ENCODE data around the gene WDR19.

Gene WDR19

DNA sequence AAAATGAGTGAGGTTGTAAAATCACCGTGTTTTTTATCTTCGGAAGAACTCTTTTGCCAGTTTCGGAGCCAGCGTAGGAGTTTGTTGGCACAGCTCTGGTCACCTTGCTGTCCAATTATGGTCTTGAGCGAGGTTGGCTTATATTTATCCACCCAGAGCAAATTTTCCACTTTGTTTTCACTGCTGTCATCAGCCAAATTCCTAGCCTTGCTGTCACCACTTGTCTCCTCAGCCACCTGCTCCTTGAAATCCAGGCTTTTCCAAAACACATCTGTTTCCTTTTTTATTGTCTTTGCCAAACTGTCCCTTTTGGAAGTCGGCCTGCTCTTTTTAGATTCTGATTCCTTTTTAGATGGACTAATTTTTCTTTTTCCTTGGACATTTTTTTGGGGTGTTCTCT, 126.3 kb downstream of the WDR19 start:
- no peak for DNase-seq (ENCODE audit: low read depth)
- no peak overlapping the region for H3K4me3 ChIP-seq (ENCODE audit: low read length)
- TF ChIP-seq CTCF (conservative IDR thresholded peaks at IDR 0.05; ENCODE audit: low read depth, low read length), result no peak

DNA sequence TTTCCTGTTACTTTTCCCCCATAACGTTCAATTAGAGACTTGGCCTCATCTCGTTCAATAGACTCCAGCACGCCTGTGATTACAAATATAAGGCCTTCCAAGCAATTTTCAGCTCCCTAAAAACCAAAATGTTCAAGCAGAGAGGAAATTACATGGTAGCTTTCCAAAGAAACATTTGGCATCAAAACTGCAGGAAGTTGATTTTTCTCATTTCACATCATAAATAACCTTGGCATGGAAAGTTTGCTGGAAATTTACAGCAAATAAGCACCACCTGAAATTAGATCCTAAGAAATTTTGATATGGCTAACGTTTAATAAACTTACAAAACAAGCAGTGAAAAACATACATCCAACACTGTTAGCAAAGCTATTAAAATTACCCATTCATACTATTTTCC, 130.5 kb downstream of the WDR19 start:
- TF ChIP-seq CTCF (conservative IDR thresholded peaks at IDR 0.05; ENCODE audit: low read depth, low read length), result no peak
- DNase-seq (ENCODE audit: low read depth), result no peak
- no peak overlapping the region for H3K4me3 ChIP-seq (ENCODE audit: low read length)

GRCh38 chr4:39319676-39320075, 137.3 kb downstream of the WDR19 start:
- peak; percentile 64 for DNase-seq (ENCODE audit: low read depth)
- H3K4me3 ChIP-seq (ENCODE audit: low read length), result no peak overlapping the region
- no peak for TF ChIP-seq CTCF (conservative IDR thresholded peaks at IDR 0.05; ENCODE audit: low read depth, low read length)

DNA sequence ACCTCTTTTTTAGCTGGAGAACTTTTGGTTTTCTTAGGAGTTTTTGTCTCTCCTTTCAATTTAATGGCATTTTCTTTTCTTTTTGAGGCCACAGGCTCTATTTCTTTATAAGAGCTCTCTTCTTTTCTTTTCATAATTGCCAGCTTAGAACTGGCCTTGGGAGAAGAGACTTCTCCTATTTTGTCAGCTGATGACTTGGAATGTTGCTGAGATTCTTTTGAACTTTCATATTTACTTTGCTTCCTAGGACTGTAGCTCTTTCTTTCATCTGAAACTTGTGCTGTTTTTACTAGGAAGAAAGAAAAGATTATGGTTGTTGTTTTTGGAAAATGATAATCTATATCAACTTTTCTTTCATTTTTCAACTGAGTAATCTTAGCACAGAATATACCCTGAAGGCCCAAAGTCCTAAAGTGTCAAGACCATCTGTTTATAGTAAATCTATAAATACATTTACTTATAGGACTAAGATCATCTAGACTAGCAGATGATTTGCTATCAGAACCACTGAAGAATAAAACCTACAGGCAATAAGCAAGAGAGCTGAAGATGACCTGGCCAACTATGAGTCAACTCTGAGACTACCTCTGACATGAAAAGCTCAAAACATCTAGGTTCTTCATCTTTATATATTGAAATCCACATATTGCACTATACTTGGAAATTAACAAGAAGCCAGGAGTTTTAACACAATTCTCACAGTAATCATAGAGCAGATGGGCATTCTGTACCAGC, 138.2 kb downstream of the WDR19 start:
- no peak for DNase-seq (ENCODE audit: low read depth)
- no peak for TF ChIP-seq CTCF (conservative IDR thresholded peaks at IDR 0.05; ENCODE audit: low read depth, low read length)
- no peak overlapping the region for H3K4me3 ChIP-seq (ENCODE audit: low read length)

DNA sequence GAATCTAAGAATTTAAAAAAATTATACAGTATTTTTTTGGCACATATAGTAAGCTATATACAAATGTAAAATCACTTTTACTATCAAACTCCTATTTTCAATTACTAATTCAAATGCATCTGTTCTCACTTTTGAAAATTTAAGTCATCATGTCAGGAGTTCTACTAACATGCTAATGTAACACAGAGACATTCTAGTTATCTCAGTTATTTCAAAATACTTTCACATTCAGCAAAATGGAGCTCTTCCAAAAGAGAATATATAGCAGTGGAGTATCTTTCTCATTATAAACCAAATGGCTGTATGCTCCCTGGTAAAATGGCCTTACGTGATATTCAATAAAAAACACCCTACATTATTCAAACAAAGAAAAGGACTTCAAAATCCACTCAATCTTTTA, 141.5 kb downstream of the WDR19 start:
- TF ChIP-seq CTCF (conservative IDR thresholded peaks at IDR 0.05; ENCODE audit: low read depth, low read length), result no peak
- no peak overlapping the region for H3K4me3 ChIP-seq (ENCODE audit: low read length)
- no peak for DNase-seq (ENCODE audit: low read depth)

DNA sequence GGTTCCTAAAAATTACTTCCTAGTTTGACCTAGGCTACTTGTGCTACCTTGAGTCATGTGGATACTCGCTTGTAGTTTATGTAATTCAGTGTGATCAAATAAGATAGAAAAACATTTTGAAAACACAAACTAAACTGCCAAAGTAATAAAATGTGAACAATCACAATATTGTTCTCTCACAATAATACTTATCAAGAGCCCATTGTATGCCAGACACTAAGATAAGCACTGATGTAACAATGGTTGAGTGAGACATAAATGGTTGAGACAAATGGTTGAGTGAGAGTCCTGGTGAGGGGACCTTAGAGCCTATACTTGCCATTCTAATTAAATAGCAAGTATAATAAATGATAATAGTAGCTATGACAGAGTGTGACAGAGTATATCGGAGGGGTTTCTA, 142.1 kb downstream of the WDR19 start:
- no peak overlapping the region for H3K4me3 ChIP-seq (ENCODE audit: low read length)
- TF ChIP-seq CTCF (conservative IDR thresholded peaks at IDR 0.05; ENCODE audit: low read depth, low read length), result no peak
- no peak for DNase-seq (ENCODE audit: low read depth)

DNA sequence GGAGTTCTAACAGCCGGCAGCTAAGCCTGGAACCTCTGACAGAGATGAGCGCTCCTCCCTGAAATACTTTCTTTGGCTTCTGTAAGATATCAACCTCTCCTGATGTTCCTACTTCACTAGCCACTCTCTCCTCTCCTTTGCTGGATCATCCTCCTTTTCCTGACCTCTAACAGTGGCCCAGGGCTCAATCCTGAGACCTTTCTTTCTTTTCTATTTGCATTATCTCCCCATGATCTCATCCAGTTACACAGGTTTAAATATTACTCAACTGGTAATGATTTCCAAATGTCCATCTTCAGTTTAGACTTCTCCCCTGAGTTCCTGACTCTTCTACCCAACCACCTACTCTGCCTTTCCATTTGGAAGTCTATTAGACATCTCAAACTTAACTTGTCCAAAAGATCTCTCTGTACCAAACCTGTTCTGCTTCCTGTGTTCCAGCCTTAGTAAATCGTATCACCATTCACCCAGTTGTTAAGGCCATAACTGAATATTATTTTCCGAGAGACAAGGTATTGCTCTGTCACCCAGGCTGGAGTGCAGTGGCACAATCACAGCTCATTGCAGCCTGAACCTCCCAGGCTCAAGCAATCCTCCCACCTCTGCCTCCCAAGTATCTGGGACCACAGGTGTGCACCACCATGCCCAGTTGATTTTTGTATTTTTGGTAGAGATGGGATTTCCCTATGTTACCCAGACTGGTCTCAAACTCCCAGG, 142.7 kb downstream of the WDR19 start:
- DNase-seq (ENCODE audit: low read depth), result no peak
- no peak for TF ChIP-seq CTCF (conservative IDR thresholded peaks at IDR 0.05; ENCODE audit: low read depth, low read length)
- no peak overlapping the region for H3K4me3 ChIP-seq (ENCODE audit: low read length)

Data from retinal pigment epithelial cell (primary cell).